ENCODE results near the gene SPDYE6. TPM values are rescaled to one million over a fixed set of nuclear protein-coding genes. Genes with fewer than 3 reads are reported as not detected.

Gene SPDYE6
- total and polyA plus RNA-seq, 4 donors = 0.08 to 0.10 TPM; not detected in 2

DNA sequence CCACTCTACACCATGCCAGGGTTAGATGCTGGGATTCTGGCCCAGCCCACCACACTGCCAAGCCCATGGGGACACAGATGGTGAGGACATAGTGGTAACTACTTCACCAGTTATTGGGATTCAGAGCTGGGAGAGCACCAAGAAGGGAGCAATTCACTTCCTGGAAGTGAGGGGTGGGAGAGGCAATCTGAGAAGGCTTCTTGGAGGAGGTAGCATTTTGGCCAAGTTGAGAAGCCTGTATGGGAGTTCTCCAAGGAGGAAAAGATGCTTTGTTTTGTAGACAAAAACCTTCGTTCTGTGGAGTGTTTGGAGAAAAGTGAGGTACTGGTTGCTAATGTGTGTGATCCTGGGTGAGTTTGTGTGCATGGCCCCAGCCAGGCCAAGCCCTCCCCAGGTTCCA is 36.1 kb upstream of the SPDYE6 start:
- no peak for DNase-seq
- Histone ChIP-seq H3K9ac (ENCODE audit: insufficient read depth in 1 of 2, low read length in 2 of 2) (no peak overlapping the region), H3K27ac (ENCODE audit: low read depth in 1 of 2, low read length in 1 of 2) (no peak overlapping the region), H3K36me3 (ENCODE audit: control insufficient read depth in 4 of 4, insufficient read depth in 4 of 4, low read length in 4 of 4) (peaks cover 0 to 12% (median 7%) of the 10 kb centered on the region in 4 donors), H3K27me3 (ENCODE audit: control insufficient read depth in 3 of 3, insufficient read depth in 3 of 3, low read length in 2 of 3) (no peaks in the 10 kb centered on the region), H3K9me3 (ENCODE audit: control insufficient read depth in 4 of 4, insufficient read depth in 3 of 4, low read length in 3 of 4) (no peaks in the 10 kb centered on the region), H3K4me3 (no peak overlapping the region), H3K4me1 (ENCODE audit: control insufficient read depth in 5 of 5, insufficient read depth in 5 of 5, low read length in 5 of 5) (peaks cover 0 to 10% (median 0%) of the 10 kb centered on the region in 5 donors)
- no peak for ATAC-seq (ENCODE audit: insufficient read depth, low FRiP score)
- WGBS, 2 donors = 88 to 100% methylated on average over 1 of the region's 1 CpG
- TF ChIP-seq, protein P1, sequence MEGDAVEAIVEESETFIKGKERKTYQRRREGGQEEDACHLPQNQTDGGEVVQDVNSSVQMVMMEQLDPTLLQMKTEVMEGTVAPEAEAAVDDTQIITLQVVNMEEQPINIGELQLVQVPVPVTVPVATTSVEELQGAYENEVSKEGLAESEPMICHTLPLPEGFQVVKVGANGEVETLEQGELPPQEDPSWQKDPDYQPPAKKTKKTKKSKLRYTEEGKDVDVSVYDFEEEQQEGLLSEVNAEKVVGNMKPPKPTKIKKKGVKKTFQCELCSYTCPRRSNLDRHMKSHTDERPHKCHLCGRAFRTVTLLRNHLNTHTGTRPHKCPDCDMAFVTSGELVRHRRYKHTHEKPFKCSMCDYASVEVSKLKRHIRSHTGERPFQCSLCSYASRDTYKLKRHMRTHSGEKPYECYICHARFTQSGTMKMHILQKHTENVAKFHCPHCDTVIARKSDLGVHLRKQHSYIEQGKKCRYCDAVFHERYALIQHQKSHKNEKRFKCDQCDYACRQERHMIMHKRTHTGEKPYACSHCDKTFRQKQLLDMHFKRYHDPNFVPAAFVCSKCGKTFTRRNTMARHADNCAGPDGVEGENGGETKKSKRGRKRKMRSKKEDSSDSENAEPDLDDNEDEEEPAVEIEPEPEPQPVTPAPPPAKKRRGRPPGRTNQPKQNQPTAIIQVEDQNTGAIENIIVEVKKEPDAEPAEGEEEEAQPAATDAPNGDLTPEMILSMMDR (IDR thresholded peaks at IDR 0.05; ENCODE audit: control extremely low read depth, extremely low read depth) = no peak

DNA sequence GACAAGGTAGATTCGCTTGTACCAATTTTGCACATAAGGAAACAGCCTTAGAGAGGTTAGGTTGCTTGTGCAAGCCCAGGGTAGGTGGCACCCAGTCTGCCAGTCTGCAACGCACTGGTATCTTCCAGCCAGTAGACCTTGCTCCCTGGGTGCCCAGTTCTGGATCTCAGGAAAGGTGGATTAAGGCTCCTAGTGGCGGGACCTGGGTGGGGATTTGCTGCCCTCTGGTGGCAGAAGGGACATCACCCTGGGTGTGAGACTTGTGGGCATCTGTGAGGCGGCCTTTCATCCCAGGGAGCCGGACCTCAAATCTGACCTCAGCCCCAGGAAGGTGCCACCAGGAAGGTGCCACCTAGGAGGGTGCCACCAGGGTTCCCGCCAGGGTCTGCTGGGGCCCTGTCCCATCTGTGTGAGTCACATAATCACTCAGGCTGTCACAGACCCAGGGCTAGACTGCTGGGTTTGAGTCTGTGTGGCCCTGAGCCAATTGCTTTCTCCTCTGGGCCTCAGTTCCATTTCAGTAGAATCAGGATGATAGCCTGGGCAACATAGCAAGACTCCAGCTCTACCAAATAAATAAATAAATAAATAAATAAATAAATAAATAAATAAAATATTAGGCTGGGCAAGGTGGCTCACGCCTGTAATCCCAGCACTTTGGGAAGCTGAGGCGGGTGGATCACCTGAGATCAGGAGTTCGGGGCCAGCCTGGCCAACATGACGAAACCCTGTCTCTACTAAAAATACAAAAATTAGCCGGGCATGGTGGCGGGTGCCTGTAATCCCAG is 34.6 kb upstream of the SPDYE6 start:
- ATAC-seq (ENCODE audit: insufficient read depth, low FRiP score) (peak; percentile 85), DNase-seq (peak; percentile 78 to 84 (median 79))
- Histone ChIP-seq H3K9me3 (ENCODE audit: control insufficient read depth in 4 of 4, insufficient read depth in 3 of 4, low read length in 3 of 4) (no peaks in the 10 kb centered on the region), H3K4me3 (no peak overlapping the region), H3K27me3 (ENCODE audit: control insufficient read depth in 3 of 3, insufficient read depth in 3 of 3, low read length in 2 of 3) (no peaks in the 10 kb centered on the region), H3K9ac (ENCODE audit: insufficient read depth in 1 of 2, low read length in 2 of 2) (no peak overlapping the region), H3K4me1 (ENCODE audit: control insufficient read depth in 5 of 5, insufficient read depth in 5 of 5, low read length in 5 of 5) (peaks cover 0 to 3% (median 0%) of the 10 kb centered on the region in 5 donors), H3K27ac (ENCODE audit: low read depth in 1 of 2, low read length in 1 of 2) (no peak overlapping the region), H3K36me3 (ENCODE audit: control insufficient read depth in 4 of 4, insufficient read depth in 4 of 4, low read length in 4 of 4) (peaks cover 0 to 12% (median 7%) of the 10 kb centered on the region in 4 donors)
- 66 to 74% methylated on average over 11 to 12 of the region's 12 CpGs for WGBS, 2 donors
- TF ChIP-seq, protein P1 (IDR thresholded peaks at IDR 0.05; ENCODE audit: control extremely low read depth, extremely low read depth) = peak; percentile 84

DNA sequence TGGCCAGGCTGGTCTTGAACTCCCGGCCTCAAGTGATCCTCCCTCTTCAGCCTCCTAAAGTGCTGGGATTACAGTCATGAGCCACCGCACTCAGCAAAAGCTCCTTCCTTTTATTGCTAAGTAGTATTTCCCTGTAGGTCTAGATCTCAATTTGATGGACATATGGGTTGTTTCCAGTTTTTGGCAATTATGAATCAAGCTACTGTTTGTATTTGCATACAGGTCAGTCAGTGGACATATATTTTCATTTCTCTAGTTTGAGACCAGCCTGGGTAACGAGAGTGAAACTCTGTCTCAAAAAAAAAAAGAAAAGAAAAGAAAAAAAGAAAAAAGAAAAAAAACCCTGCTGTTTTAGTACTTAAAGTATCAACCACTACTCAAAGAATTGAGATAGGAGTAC is 33.6 kb upstream of the SPDYE6 start:
- Histone ChIP-seq H3K4me3 (no peak overlapping the region), H3K27ac (ENCODE audit: low read depth in 1 of 2, low read length in 1 of 2) (no peak overlapping the region), H3K36me3 (ENCODE audit: control insufficient read depth in 4 of 4, insufficient read depth in 4 of 4, low read length in 4 of 4) (peaks cover 0 to 12% (median 7%) of the 10 kb centered on the region in 4 donors), H3K9ac (ENCODE audit: insufficient read depth in 1 of 2, low read length in 2 of 2) (no peak overlapping the region), H3K4me1 (ENCODE audit: control insufficient read depth in 5 of 5, insufficient read depth in 5 of 5, low read length in 5 of 5) (no peaks in the 10 kb centered on the region), H3K9me3 (ENCODE audit: control insufficient read depth in 4 of 4, insufficient read depth in 3 of 4, low read length in 3 of 4) (no peaks in the 10 kb centered on the region), H3K27me3 (ENCODE audit: control insufficient read depth in 3 of 3, insufficient read depth in 3 of 3, low read length in 2 of 3) (no peaks in the 10 kb centered on the region)
- ATAC-seq (ENCODE audit: insufficient read depth, low FRiP score) (no peak), DNase-seq (no peak)
- TF ChIP-seq, protein P1 (IDR thresholded peaks at IDR 0.05; ENCODE audit: control extremely low read depth, extremely low read depth) = no peak
- WGBS, 2 donors = 90% methylated on average over 3 of the region's 3 CpGs

Data from lung (tissue), 12 donors.